K562 (cell line): ENCODE results near the gene TBC1D7. TPM values are rescaled to one million over a fixed set of nuclear protein-coding genes. Genes with fewer than 3 reads are reported as not detected.

ENCODE experiments used
- CEBPG ChIP-seq, 3 experiments: fragments of 200-800 bp in 1 of 3; sonication (Bioruptor generic) in 1 of 3; sonication (generic) in 1 of 3; formaldehyde crosslinking in 1 of 3; IDR thresholded peaks in 2 of 3; conservative IDR thresholded peaks in 1 of 3; 2 replicates each; pipeline versions ENCODE4 v1.6.1 to v1.8.0; 2016 to 2022; ENCODE audit warnings: missing compliant biosample characterization in 2 of 3, missing genetic modification characterization in 2 of 3, mild to moderate bottlenecking in 1 of 3, missing genetic modification reagents in 1 of 3
- EZH2 ChIP-seq: IDR thresholded peaks from 2 replicates; pipeline ENCODE4 v1.6.1; 2012; ENCODE audit warnings: low read depth, mild to moderate bottlenecking, inconsistent platforms, low read length, borderline replicate concordance
- FOXP4 ChIP-seq: sonication (generic); formaldehyde crosslinking; IDR thresholded peaks from 2 replicates; pipeline ENCODE4 v1.8.0; 2022; ENCODE audit warnings: mild to moderate bottlenecking, missing genetic modification reagents, borderline replicate concordance
- NCOA1 ChIP-seq: fragments of 450-650 bp; IDR thresholded peaks from 2 replicates; pipeline ENCODE4 v1.6.1; 2016; ENCODE audit warnings: low read depth
- POLR2AphosphoS2 ChIP-seq: IDR thresholded peaks from 2 replicates; pipeline ENCODE4 v1.6.1; 2012; ENCODE audit warnings: low read length, improper control_type of control experiment
- REST ChIP-seq, 2 experiments: fragments of 450-650 bp; formaldehyde crosslinking in 1 of 2; IDR thresholded peaks; 2 replicates each; pipeline versions ENCODE4 v1.4.0 to v1.6.1; 2014 to 2020; ENCODE audit warnings: mild to moderate bottlenecking in 2 of 2, borderline replicate concordance in 1 of 2, low read depth in 1 of 2
- SAFB ChIP-seq: fragments of 200-400 bp; formaldehyde crosslinking; IDR thresholded peaks from 2 replicates; pipeline ENCODE4 v1.6.1; 2017; ENCODE audit warnings: low read depth, low read length, borderline replicate concordance
- STAT6 ChIP-seq: sonication (generic); formaldehyde crosslinking; IDR thresholded peaks from 2 replicates; pipeline ENCODE4 v1.8.1; 2023; ENCODE audit warnings: mild to moderate bottlenecking, missing genetic modification reagents
- TFAM ChIP-seq: fragments of 250-450 bp; sonication (Bioruptor Pico); conservative IDR thresholded peaks from 2 replicates; pipeline ENCODE4 v1.5.0; 2021; ENCODE audit warnings: mild to moderate bottlenecking, moderate library complexity
- TRIM25 ChIP-seq: fragments of 450-650 bp; IDR thresholded peaks from 2 replicates; pipeline ENCODE4 v1.7.0; 2016; ENCODE audit warnings: borderline replicate concordance
- polyA plus RNA-seq, 8 experiments: library from polyadenylated mRNA; depleted of rRNA in 4 of 8; stranded (reverse) in 5 of 8; unstranded in 3 of 8; fragments of >200 nt; fragmentation: Nextera tagmentation in 2 of 8; fragmentation: Illumina TruSeq in 1 of 8; extraction: Ambion mirVana in 2 of 8; extraction: Trizol in 1 of 8; gene quantifications; 2 replicates each; pipeline versions ENCODE4 v1.2.1 to v1.2.3, GENCODE V29; 2011 to 2014; ENCODE audit warnings: inconsistent platforms in 1 of 8, missing spikeins in 1 of 8
- total RNA-seq, 7 experiments: library from RNA; depleted of rRNA in 6 of 7; stranded (reverse); fragments of >200 nt in 6 of 7; fragmentation: Illumina TruSeq in 2 of 7; extraction: Trizol in 2 of 7; gene quantifications; 2 replicates each; pipeline versions ENCODE4 v1.2.1 to v1.2.3, GENCODE V29; 2011 to 2021; ENCODE audit warnings: low replicate concordance in 1 of 7

TBC1D7 gene
- total and polyA plus RNA-seq, 9 of the 15 experiments (the other 6 are each of a cell fraction or from before 2014, with no cell fraction given): 49.4 to 107 (median 61.1) TPM

- TF ChIP-seq REST (IDR thresholded peaks at IDR 0.05; ENCODE audit: borderline replicate concordance) (peak; percentile 20; the same call in 1 of the 2 replicates), REST (CRISPR knock-in tag; IDR thresholded peaks at IDR 0.05; ENCODE audit: low read depth) (no peak; the same call in 1 of the 2 replicates), TFAM (CRISPR knock-in tag) (no peak), CEBPG (CRISPR knock-in tag; IDR thresholded peaks at IDR 0.05) (no peak), CEBPG (tag; conservative IDR thresholded peaks at IDR 0.05 in 1 of 2, IDR thresholded peaks at IDR 0.05 in 1 of 2) (no peak), NCOA1 (no peak), TRIM25 (no peak), POLR2AphosphoS2 (peak; percentile 55; the same call in 1 of the 2 replicates), SAFB (no peak), EZH2 (no peak), STAT6 (CRISPR knock-in tag) (no peak), FOXP4 (CRISPR knock-in tag) (no peak)
Measured at GRCh38 chr6:13328076-13328874, at the start of gene TBC1D7 (continued).
